CD4-positive, alpha-beta T cell treated with Interleukin-15 for 4 hours (primary cell): ENCODE measurements around the gene GADD45A.

ENCODE experiments used
- DNase-seq: peaks from one replicate; pipeline ENCODE4 v3.0.0-alpha.2; 2020; ENCODE audit warnings: low spot score

Gene GADD45A

DNA sequence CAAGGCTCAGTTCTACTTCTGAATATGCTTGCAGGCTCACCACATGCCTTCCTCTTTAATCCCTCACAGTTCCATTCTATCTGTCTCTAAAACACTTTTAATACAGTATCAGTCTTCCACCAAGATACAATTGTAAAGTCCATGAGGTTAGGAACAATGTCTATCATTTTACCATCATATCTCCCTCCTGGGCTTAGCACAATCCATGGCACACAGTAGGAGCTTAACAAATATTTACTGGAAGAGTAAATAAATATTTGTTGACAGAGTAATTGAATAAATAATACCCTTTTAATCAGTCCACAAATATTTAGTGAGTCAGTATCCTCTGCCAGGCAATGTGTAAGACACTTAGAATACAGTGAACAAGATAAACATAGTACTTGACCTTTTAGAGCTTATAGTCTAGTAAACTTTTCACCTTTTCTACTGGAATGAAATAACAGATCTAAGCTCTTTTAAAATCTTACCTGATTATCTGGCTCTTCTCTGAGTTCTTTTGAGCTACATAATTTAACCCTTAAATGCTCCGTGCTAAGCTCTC is 12.7 kb upstream of the GADD45A start:
- no peak for DNase-seq

DNA sequence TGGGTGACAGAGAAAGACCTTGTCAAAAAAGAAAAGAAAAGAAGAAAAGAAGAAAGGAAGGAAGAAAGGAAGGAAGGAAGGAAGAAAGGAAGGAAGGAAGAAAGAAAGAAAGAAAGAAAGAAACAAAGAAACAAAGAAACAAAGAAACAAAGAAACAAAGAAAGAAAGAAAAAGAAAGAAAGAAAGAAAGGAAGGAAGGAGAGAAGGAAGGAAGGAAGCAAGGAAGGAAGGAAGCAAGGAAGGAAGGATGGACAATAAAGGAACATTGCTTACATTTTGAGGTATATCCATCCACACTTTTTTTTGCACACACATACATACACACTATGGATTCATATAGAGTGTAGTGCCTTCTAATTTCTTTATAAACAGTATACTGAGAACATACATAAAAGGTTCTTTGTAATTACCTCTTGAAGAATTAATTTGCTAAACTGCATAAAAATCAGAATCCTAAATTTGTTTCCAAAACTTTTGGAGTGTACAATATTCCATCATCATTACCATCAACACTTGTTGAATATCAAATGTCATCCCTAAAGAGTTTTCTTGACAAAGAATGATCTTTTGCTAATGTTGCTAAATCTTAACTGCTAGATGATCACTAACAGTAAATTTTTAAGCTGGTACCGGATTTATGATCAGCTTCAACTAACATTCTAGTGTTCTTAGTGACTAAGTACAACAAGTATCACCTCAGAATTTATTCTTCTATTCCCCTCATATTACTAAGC is 11.4 kb upstream of the GADD45A start:
- DNase-seq: no peak

GRCh38 chr1:67674260-67675011 is 10.6 kb upstream of the GADD45A start:
- peak; percentile 42 for DNase-seq

DNA sequence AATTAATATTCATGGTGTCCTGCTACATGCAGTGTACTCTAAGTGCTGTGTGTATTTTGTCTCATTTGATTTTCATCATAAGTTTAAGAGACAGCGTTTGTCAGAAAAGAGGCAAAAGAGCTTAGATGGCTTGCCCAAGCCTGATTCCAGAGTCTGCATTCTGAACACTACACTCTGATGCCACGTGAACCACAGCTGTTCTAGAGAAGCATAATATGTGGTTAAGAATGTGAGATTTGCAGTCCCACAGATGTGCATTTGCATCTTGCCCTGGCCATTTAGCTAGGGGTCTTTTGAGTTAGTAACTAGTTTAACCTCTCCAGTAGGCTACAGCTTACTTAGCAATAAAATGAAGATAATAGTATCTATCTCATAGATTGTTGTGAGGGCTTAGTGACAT is 9.2 kb upstream of the GADD45A start:
- DNase-seq: no peak

DNA sequence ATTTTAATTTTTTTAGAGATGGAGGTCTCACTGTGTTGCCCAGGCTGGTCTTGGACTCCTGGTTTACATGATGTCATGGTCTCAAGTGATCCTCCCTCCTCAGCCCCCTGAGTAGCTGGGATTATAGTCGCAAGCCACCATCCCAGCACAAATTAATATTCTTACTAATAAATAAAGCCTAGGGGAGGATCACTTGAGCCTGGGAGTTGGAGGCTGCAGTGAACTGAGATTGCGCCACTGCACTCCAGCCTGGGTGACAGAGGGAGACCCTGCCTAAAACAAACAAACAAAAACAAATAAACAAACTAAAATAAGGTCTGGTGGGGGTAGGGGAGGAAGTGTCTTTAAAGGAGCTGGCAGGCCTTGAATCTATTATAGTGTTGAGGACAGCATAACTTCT is 8.7 kb upstream of the GADD45A start:
- no peak for DNase-seq

DNA sequence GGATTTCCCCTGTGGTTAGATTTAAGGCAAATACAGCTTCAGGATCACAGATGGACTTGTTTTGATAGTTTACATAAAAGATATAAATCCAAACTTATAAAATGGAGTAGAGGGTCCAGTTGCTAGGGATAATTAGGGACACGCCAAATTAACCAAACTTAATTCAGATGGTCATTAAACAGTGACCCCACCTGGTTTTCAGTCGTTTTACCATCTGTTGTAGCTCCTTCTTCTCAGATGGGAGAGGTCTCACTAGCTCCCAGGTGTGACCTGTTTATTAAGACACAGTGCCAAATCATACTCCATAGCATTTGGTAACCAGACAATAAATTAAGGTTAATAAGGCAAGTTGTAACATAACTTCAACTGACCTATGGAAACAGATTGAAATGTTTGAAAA is 8.1 kb upstream of the GADD45A start:
- DNase-seq: no peak

- DNase-seq: no peak
Measured at GRCh38 chr1:67677408-67677807, 7.6 kb upstream of the GADD45A start.

DNA sequence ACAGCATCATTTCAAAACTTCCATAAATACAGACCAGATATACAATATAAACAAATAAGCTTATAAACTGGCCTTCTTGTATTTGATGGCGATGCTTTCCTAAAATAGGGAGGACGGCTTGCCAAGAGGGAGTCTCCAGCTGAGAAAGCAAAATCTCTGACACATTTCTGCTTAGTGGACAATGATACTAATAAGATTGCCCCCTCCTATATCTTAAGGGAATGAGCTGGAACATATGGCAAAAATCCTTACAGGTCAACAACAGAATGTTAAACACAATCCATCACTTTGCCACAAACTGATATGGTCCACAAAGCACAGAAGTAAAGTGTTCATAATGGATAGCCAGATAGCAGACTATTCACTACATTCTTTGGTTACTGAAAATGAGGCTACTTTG is 7.1 kb upstream of the GADD45A start:
- DNase-seq: no peak

GRCh38 chr1:67679691-67680090 is 5.3 kb upstream of the GADD45A start:
- no peak for DNase-seq

DNA sequence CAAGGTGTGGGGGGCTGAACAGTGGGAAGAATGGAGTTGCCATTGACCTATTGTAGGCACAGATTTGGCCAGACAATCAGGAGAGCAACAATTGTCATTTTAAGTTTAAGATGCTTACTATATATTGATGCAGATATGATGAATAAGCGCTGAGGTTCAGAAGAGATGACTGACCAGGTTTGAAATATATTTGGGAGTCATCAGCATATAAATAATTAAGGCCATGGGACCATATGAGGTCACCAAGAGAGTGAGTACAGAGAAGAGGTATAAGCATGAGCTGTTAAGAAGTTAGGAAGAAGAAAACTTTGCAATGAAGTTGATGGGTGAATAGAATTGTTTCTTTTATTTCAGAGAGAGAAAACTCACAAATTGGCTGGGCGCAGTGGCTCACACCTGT is 4.5 kb upstream of the GADD45A start:
- DNase-seq: no peak

GRCh38 chr1:67682659-67683197 is 2.3 kb upstream of the GADD45A start:
- DNase-seq: no peak

DNA sequence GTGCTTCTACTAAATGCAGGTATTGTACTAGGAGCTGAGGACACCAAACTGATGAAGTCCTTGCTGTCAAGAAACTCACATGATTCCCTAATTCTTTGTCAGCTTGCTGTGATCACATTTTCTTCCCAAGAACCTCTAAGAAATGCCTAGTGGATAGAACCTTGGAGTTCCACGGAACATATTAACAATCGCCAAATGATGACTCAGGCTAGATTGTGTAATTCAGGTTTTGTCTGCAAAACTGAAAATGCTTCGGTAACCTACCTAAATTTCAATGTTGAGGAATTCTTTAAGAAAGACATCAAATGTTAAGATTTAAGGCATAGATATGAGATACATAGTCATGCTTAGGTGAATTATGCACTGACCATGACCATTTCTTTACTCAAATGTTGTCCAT is 1.7 kb upstream of the GADD45A start:
- DNase-seq: no peak

GRCh38 chr1:67683766-67684525 is 1.1 kb upstream of the GADD45A start:
- DNase-seq: peak; percentile 16

GRCh38 chr1:67684526-67685066 is 405 bp upstream of the GADD45A start:
- DNase-seq: no peak

DNA sequence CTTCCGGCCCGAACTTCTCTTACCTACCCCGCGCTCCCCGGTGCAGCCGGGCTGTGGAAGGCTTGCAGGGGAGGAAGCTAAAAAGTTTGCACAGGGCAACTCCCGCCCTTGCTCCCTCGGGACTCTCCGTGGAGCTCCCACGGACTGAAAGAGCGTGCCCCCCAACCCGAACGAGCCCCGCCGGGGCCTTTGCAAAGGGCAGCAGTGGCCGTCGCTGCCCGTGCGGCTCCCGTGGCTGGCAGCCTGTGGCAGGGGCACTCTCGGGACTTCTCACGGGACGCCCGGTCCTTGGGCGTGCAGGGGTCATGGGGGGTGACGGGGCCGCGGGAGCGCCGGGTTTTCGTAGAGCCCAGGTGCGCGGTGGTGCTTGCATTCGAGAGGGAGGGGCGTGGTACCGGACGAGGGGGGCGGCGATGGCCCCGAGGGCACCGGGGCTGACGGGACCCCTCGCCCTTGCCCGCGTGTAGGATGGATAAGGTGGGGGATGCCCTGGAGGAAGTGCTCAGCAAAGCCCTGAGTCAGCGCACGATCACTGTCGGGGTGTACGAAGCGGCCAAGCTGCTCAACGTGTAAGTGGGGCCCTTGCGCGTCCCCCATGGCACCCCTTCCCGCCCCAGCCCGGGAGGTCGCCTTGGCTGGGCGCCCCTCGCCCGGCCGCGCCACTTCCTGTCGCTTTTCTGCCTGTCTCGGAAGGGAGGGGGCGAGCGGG is 711 bp downstream of the GADD45A start:
- peak; percentile 30 for DNase-seq

DNA sequence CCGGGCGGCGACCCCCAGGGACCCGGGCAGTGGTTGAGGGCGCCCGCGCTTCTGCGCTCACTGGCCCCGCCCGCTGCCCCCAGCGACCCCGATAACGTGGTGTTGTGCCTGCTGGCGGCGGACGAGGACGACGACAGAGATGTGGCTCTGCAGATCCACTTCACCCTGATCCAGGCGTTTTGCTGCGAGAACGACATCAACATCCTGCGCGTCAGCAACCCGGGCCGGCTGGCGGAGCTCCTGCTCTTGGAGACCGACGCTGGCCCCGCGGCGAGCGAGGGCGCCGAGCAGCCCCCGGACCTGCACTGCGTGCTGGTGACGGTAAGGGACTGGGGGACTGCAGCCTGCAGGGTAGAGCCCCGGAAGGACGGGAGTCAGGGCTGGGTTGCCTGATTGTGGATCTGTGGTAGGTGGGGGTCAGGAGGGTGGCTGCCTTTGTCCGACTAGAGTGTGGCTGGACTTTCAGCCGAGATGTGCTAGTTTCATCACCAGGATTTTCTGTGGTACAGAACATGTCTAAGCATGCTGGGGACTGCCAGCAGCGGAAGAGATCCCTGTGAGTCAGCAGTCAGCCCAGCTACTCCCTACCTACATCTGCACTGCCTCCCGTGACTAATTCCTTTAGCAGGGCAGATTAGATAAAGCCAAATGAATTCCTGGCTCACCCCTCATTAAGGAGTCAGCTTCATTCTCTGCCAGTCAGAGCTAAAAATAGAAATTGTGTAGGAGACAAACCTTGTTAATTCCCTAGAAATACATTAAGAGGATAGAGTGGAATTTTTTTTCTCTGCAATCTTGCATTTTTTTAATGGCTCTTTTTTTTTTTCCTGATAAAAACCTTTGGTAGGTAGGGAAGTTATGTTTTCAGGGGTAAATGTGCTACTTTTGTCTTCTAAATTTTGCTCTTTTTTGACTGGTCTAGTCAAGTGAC is 1.5 kb downstream of the GADD45A start:
- peak; percentile 43 for DNase-seq

DNA sequence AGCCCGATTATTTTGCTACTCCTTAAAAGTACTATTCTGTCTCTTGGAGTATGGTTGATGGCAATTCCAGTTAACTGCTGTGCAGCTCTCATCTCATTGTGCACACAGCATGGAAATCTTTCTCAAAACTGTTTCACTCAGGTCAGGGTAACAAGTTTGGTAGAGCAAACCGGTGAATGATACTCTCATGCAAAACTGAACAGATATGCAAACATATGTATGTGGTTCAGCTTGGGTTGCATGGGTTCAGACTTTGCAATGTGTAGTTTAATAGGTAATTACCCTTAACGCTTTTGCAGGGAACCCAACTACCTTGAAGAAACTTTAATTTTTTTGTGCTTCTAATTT is 2.2 kb downstream of the GADD45A start:
- DNase-seq: no peak

- no peak for DNase-seq
Measured at GRCh38 chr1:67687649-67688048, 2.6 kb downstream of the GADD45A start.

GRCh38 chr1:67688526-67689219 is 3.7 kb downstream of the GADD45A start:
- DNase-seq: no peak
